ENCODE data around the gene NCEH1.
"Not testable (repeated sequence)": the region's sequence is repeated elsewhere in the genome, so short reads cannot be mapped to it uniquely, and the experiment has no call there.

NCEH1 gene

DNA sequence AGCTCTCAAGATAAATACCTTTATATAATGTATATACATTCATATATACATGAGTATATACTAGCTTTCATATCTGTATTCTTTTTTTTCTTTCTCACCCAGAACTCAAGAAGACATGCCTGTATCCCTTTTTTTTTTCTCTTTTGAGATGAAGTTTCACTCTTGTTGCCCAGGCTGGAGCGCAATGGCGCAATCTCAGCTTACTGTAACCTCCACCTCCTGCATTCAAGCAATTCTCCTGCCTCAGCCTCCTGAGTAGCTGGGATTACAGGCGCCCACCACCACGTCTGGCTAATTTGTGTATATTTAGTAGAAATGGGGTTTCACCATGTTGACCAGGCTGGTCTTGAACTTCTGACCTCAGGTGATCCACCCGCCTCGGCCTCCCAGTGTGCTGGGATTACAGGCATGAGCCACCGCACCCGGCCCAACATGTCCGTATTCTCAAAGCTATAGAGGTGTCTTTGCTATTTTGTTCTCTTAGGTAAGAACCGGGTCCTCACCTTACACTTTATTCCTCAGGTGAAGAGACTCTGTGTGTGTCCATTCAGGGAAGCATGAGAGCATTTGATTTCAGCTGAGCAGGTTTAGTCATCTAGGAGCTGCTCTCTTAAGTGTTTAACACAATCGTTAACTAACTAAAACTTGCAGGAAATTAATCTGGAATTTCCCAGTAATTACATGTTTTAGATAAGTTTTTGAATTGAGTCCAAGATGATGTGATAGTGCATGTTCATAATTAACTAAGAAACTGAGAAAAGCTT is 115.8 kb downstream of the NCEH1 start:
- DNase-seq = not testable (repeated sequence)
- intact Hi-C loops (cut with DNase I) = loop anchor here (5.0 kb wide), 1 partner anchor 103 kb away; no protein-coding TSS in a partner anchor

DNA sequence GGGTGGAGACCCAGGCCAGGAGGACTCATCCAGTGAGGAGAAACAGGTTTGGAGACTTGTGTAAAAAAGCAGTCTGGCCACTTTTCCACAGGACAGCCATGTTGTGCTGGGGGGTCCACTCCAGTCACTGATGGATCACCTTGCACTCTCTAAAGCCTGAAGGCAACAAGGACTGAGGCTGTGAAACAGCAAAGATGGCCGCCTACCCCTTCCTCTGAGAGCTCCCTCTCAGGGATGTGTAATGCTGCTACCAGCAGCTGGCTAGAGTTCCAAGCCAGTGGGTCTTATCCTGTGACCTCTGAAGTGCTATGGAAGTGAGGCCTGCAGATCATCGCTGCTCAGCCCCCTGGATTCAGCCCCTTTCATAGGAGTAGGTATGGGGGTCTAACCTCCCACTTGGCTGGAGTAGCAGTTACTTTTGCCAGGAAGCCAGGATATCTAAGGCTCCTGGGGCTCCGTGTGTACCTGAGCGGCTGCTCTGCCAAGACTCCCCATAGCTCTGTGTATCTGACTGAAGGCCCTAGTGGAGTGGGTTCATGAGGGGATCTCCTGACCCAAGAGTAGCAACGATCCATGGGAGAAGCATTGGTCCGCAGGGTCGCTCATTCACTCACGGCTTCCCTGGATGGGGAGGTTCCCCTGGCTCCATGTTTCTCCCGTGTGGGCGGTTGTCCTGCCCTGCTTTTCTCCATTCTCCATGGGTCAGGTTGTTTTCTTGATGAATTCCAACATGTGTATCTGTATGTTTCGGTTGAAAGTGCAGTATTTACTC is 117.8 kb downstream of the NCEH1 start:
- intact Hi-C loops (cut with DNase I) = no loop called here

DNA sequence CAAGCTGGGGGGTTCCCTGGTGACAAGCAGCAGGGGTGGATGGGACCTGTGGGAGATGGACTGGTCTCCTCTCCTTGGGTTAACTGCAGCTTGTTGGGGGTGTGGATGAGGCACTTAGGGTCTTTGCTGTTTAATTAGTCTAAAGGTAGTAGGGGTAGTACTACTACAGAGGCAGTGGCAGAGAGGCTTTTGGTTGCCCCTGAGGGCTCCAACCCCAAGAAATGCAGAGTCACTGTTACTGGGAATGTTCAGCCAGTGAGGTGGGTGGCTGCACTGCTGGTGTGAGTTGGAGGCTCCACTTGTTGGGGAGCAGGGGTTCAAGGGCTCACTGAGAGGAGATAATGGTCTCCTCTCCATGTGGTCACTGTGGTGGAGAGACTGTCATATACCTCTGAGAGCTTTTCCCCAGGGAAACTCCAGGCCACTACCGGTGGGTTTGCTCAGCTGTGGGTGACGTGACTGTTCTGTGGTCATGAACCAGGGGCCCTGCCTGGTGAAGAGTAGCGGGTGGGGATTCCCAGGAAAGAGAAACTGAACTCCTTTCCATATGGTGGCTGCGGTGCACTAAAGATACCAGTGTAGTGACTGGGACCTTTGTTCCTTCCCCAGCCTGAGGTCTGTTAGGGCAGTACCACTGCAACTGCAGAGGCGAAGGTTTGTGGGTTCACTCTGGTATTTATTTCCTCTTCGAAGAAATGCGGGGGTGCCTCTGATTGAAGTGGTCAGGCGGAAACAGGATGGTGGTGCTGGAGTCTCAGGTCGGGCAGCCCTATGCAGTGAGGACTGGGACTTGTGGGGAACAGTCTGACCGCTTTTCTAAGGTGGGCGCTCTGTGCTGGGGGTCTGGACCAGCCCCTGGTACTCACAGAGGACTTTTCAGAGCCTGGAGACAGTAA is 118.7 kb downstream of the NCEH1 start:
- intact Hi-C loops (cut with DNase I) = no loop called here
- no peak for DNase-seq

More for the DNA sequence above, 117.8 kb downstream of the NCEH1 start:
- DNase-seq = no peak

DNA sequence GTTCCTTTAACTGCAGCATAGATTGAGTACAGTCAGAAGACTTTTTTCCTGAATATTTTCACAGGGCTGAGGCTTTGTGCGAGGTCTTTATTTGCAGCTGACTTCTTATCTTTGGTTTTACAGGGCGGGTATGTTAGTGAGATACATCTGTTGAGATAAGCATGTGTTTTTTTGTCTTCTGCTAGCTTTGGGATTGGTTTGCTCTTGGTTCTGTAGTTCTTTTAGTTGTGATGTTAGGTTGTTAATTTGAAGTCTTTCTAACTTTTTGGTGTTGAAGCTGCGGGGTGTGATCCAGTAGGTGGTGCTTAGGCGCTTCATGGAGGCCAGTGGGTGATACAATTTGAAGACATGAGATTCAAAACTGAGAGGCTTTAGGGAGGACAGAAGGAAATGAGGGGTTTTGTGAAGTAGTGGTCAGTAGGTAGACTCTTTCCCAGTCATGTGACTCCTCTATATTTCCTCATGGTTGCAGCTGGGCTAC is 119.7 kb downstream of the NCEH1 start:
- intact Hi-C loops (cut with DNase I) = no loop called here
- DNase-seq = no peak

DNA sequence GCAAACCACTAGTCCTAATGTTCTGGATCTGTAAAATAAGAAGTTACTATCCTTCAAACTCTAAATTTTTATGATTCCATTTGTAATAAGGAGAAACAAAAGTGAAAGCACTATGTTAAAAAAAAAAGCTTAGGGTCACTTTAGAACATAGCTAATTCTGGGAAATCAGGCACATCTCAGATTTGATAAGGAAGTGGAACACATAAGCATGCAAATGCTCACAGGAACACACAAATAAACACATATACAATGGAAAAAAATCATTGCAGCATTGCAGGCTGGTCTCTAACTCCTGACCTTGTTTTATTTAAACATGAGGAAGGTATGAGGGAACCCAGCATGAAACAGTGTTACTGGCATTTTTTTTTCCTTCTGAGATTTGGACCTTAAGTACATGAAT is 124.4 kb downstream of the NCEH1 start:
- intact Hi-C loops (cut with DNase I) = no loop called here
- DNase-seq = no peak

DNA sequence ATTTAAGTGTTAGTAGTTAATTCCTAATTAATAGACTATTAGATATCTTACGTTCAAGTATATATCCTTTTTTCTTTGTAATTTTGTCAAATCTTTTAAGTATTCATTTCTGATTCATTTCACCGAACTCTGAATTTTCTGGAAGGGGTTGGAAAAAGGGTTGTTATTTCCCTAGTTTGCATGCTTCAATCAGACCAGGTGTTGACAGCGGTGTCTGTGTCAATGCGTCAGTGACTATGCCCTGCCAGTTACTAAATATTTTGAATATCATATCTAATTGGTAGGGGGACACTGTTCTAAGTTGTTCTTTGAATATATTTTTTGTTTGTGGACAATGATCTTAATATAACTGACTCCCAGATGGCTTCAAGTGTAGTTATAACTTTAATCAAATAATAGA is 124.9 kb downstream of the NCEH1 start:
- no peak for DNase-seq
- intact Hi-C loops (cut with DNase I) = no loop called here

DNA sequence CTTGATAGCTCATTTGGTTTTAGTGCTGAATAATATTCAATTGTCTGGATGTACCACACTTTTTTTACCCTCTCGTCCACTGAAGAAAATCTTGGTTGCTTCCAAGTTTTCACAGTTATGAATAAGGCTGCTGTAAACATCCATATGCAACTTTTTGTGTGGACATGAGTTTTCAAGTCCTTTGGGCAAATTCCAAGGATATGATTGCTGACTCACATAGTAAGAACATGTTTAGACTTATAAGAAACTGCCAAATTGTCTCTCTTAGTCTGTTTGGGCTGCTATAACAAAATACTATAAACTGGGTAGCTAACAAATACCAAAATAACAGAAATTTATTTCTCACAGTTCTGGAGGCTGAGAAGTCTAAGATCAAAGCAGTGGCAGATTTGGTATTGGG is 128.2 kb downstream of the NCEH1 start:
- DNase-seq = no peak
- intact Hi-C loops (cut with DNase I) = no loop called here

DNA sequence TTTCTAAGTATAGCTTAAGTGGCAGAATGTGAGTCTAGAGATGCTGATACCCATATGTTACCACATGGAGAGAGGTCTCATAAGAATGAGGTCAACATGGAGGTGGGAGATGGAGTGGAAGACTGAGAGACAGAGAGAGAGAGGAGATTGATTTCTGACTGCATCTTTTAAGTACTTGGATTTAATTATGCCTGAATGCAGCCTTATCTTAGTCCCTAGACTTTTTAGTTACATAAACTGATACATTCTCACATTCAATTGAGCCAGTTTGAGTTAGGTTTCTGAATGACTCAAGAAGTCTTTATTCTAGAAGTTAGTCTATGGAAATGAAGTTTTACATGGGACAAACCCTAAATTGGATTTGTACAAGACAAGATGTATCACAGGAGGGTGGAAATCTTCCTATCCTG is 129.1 kb downstream of the NCEH1 start:
- DNase-seq = no peak
- intact Hi-C loops (cut with DNase I) = no loop called here

DNA sequence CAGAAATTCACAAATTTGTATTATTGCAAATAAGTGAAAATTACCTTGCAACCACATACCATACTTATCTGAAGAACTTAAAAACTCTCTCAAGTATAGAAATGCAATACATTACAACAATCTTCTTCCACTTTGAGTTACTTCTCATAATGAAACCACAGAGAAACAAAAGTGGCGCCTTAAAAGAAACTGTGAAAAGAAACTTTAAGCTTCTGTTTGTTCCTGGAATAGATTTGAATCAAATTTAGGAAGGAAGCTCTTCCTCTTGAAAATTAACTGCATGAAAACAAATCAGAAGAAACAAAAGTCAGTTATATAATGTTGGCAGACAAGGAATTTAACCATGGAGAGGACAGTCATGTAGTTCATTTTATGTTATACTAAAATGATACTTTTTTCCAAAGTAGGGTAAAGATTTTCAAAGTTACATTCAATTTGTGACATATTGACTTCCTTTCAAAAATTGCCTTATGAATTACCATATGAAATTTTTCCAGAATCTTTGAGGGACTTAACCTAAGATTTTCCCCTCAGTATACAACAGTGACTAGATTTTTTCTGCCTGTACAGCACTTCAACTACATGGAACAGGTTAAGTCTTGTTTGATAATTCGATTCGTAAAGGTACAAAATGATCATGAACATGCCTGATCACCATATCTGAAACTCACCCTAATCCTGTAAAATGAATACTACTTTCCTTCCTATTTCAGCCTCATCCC is 130.0 kb downstream of the NCEH1 start:
- intact Hi-C loops (cut with DNase I) = no loop called here
- DNase-seq = no peak
